Measurements from ENCODE around the gene OR8G1. TPM values are rescaled to one million over a fixed set of nuclear protein-coding genes. Genes with fewer than 3 reads are reported as not detected.
A peak's percentile ranks its signal among the peaks of the same experiment; 100 is the strongest.

The OR8G1 gene
- total and polyA plus RNA-seq, 9 of the 15 experiments (the other 6 are each of a cell fraction or from before 2014, with no cell fraction given): 0.03 to 1.4 (median 0.51) TPM; not detected in 1

DNA sequence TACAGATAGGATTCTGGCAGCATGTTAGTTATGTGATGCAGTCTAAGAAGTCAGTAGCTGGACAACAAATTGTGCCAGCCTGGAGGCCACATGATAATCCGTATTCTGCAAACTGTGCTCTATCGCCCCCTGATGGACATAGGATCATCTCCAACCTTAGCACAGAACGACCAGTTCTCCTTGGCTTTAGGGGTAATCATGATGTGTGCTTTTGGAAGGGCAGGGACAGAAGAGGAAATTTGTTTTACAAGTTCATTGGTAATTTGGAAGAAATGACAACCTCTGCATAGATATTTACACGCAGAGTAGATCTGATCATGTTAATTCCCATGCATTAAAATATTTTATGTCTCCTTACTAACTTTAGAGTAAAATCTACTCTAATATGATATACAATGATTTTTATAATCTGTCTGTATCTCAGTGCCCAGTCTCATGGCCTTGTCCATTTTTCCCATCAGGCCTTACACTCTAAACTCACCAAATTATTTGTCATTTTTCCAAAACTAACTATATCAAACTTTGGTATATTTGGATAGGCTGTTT lies 45.6 kb upstream of the OR8G1 start (continued):
- TF ChIP-seq, protein P1, sequence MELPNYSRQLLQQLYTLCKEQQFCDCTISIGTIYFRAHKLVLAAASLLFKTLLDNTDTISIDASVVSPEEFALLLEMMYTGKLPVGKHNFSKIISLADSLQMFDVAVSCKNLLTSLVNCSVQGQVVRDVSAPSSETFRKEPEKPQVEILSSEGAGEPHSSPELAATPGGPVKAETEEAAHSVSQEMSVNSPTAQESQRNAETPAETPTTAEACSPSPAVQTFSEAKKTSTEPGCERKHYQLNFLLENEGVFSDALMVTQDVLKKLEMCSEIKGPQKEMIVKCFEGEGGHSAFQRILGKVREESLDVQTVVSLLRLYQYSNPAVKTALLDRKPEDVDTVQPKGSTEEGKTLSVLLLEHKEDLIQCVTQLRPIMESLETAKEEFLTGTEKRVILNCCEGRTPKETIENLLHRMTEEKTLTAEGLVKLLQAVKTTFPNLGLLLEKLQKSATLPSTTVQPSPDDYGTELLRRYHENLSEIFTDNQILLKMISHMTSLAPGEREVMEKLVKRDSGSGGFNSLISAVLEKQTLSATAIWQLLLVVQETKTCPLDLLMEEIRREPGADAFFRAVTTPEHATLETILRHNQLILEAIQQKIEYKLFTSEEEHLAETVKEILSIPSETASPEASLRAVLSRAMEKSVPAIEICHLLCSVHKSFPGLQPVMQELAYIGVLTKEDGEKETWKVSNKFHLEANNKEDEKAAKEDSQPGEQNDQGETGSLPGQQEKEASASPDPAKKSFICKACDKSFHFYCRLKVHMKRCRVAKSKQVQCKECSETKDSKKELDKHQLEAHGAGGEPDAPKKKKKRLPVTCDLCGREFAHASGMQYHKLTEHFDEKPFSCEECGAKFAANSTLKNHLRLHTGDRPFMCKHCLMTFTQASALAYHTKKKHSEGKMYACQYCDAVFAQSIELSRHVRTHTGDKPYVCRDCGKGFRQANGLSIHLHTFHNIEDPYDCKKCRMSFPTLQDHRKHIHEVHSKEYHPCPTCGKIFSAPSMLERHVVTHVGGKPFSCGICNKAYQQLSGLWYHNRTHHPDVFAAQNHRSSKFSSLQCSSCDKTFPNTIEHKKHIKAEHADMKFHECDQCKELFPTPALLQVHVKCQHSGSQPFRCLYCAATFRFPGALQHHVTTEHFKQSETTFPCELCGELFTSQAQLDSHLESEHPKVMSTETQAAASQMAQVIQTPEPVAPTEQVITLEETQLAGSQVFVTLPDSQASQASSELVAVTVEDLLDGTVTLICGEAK (IDR thresholded peaks at IDR 0.05): no peak
- TF ChIP-seq, protein P1 (CRISPR knock-in tag; IDR thresholded peaks at IDR 0.05): no peak
- TF ChIP-seq, protein P2, sequence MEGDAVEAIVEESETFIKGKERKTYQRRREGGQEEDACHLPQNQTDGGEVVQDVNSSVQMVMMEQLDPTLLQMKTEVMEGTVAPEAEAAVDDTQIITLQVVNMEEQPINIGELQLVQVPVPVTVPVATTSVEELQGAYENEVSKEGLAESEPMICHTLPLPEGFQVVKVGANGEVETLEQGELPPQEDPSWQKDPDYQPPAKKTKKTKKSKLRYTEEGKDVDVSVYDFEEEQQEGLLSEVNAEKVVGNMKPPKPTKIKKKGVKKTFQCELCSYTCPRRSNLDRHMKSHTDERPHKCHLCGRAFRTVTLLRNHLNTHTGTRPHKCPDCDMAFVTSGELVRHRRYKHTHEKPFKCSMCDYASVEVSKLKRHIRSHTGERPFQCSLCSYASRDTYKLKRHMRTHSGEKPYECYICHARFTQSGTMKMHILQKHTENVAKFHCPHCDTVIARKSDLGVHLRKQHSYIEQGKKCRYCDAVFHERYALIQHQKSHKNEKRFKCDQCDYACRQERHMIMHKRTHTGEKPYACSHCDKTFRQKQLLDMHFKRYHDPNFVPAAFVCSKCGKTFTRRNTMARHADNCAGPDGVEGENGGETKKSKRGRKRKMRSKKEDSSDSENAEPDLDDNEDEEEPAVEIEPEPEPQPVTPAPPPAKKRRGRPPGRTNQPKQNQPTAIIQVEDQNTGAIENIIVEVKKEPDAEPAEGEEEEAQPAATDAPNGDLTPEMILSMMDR (IDR thresholded peaks at IDR 0.05 in 2 of 3, conservative IDR thresholded peaks at IDR 0.05 in 1 of 3; ENCODE audit: insufficient read depth in 2 of 3, low read depth in 1 of 3, low read length in 3 of 3): peak; percentile 77 to 85 (median 82)
- TF ChIP-seq PTBP1 (IDR thresholded peaks at IDR 0.05; ENCODE audit: low read depth, low read length) (no peak), HDAC6 (IDR thresholded peaks at IDR 0.05; ENCODE audit: low read depth, low read length) (no peak), ZNF699 (CRISPR knock-in tag; IDR thresholded peaks at IDR 0.05; ENCODE audit: insufficient replicate concordance) (no peak), PTTG1 (tag; IDR thresholded peaks at IDR 0.05; ENCODE audit: low read depth) (no peak), HOXB6 (CRISPR knock-in tag; IDR thresholded peaks at IDR 0.05; ENCODE audit: borderline replicate concordance) (no peak), MECOM (CRISPR knock-in tag; IDR thresholded peaks at IDR 0.05) (no peak), RAD21 (CRISPR knock-in tag; conservative IDR thresholded peaks at IDR 0.05 in 1 of 2, IDR thresholded peaks at IDR 0.05 in 1 of 2) (peak; percentile 45 to 82; a peak in 3 of 4 replicates), TAL1 (IDR thresholded peaks at IDR 0.05) (no peak), SMARCA5 (IDR thresholded peaks at IDR 0.05) (peak; percentile 52; the same call in 1 of the 2 replicates), SMAD1 (IDR thresholded peaks at IDR 0.05; ENCODE audit: low read depth, low read length, partially characterized antibody) (no peak), RCOR1 (IDR thresholded peaks at IDR 0.05; ENCODE audit: borderline replicate concordance in 1 of 2, low read depth in 2 of 2, low read length in 2 of 2) (peak in 1 of 2 experiments; percentile 33; a peak in 1 of 4 replicates), GATA2 (CRISPR knock-in tag; IDR thresholded peaks at IDR 0.05) (no peak), ZSCAN29 (IDR thresholded peaks at IDR 0.05) (no peak), ARID2 (IDR thresholded peaks at IDR 0.05) (peak; percentile 72; the same call in 1 of the 2 replicates), SAP30 (IDR thresholded peaks at IDR 0.05; ENCODE audit: borderline replicate concordance, insufficient read depth, low read depth, low read length, poor library complexity, severe bottlenecking) (no peak), ZNF445 (CRISPR knock-in tag; IDR thresholded peaks at IDR 0.05; ENCODE audit: low read depth) (no peak)

All from K562 (cell line).